Measurements from ENCODE around the gene MTMR11.

The MTMR11 gene, protein sequence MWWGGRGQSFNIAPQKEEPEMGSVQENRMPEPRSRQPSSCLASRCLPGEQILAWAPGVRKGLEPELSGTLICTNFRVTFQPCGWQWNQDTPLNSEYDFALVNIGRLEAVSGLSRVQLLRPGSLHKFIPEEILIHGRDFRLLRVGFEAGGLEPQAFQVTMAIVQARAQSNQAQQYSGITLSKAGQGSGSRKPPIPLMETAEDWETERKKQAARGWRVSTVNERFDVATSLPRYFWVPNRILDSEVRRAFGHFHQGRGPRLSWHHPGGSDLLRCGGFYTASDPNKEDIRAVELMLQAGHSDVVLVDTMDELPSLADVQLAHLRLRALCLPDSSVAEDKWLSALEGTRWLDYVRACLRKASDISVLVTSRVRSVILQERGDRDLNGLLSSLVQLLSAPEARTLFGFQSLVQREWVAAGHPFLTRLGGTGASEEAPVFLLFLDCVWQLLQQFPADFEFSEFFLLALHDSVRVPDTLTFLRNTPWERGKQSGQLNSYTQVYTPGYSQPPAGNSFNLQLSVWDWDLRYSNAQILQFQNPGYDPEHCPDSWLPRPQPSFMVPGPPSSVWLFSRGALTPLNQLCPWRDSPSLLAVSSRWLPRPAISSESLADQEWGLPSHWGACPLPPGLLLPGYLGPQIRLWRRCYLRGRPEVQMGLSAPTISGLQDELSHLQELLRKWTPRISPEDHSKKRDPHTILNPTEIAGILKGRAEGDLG

GRCh38 chr1:149936170-149936991 is at the start of gene MTMR11:
TSS of gene MTMR11 (minus strand) at chr1:149936879. CDS start at chr1:149936647, 232 bp downstream.
- DNase-seq (ENCODE audit: low read depth) = peak; percentile 51
- H3K4me3 ChIP-seq (ENCODE audit: low read length) = peak within 1 kb of the TSS; percentile 72
- TF ChIP-seq CTCF (IDR thresholded peaks at IDR 0.05; ENCODE audit: insufficient read depth, low read depth, low read length, missing control alignments) = no peak

- DNase-seq (ENCODE audit: low read depth) = no peak
- TF ChIP-seq CTCF (IDR thresholded peaks at IDR 0.05; ENCODE audit: insufficient read depth, low read depth, low read length, missing control alignments) = no peak
- no peak overlapping the region for H3K4me3 ChIP-seq (ENCODE audit: low read length)
Measured at GRCh38 chr1:149979972-149980540, 43.4 kb upstream of the MTMR11 start.

GRCh38 chr1:149979245-149979971 is 42.7 kb upstream of the MTMR11 start:
- no peak for TF ChIP-seq CTCF (IDR thresholded peaks at IDR 0.05; ENCODE audit: insufficient read depth, low read depth, low read length, missing control alignments)
- DNase-seq (ENCODE audit: low read depth) = no peak
- H3K4me3 ChIP-seq (ENCODE audit: low read length) = no peak overlapping the region

- TF ChIP-seq CTCF (IDR thresholded peaks at IDR 0.05; ENCODE audit: insufficient read depth, low read depth, low read length, missing control alignments) = no peak
- peak; percentile 27 for DNase-seq (ENCODE audit: low read depth)
- no peak overlapping the region for H3K4me3 ChIP-seq (ENCODE audit: low read length)
Measured at GRCh38 chr1:149978547-149979023, 41.9 kb upstream of the MTMR11 start.

DNA sequence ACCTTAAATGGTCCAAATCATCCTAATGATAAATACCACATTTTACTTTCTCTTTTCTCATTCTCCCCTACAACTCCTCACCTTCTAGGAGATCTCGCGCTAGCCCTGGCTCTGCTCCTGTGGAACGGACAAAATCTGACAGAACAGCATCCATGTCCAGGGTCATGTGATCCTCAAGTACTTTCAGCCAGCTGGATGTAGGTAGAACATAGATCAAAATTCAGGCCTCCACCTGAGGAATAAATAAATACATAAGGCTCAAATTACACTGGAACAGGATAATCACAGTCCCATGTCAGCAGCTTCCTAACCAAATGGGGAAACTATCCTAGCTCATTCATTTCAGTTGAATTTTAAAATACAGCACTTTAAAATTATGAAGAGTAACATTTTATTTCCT is 40.7 kb upstream of the MTMR11 start:
- no peak for DNase-seq (ENCODE audit: low read depth)
- no peak overlapping the region for H3K4me3 ChIP-seq (ENCODE audit: low read length)
- TF ChIP-seq CTCF (IDR thresholded peaks at IDR 0.05; ENCODE audit: insufficient read depth, low read depth, low read length, missing control alignments) = no peak

DNA sequence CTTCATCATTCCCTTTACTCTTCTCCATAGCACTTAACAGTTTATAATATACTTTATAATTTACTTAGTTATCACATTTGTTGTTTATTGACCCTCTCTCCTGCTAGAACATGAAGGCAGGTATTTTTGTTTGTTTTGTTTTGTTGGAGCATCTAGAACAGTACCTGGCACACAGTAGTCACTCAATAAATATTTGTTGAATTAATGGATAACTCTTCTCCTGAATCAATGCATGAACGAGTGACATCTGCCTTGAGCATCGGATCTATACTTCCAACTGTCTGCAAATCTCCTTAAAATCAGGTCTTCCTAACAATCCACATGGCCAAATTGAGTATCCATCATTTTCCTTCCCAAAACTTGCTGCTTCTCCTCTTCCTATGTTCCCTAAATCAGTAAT is 35.9 kb upstream of the MTMR11 start:
- TF ChIP-seq CTCF (IDR thresholded peaks at IDR 0.05; ENCODE audit: insufficient read depth, low read depth, low read length, missing control alignments) = no peak
- DNase-seq (ENCODE audit: low read depth) = no peak
- H3K4me3 ChIP-seq (ENCODE audit: low read length) = no peak overlapping the region
